ENCODE data around the gene CFAP74. TPM values are rescaled to one million over a fixed set of nuclear protein-coding genes. Genes with fewer than 3 reads are reported as not detected.
A peak's percentile ranks its signal among the peaks of the same experiment; 100 is the strongest.

The CFAP74 gene
- total RNA-seq, 1 donor from 2014 or later, result not detected

DNA sequence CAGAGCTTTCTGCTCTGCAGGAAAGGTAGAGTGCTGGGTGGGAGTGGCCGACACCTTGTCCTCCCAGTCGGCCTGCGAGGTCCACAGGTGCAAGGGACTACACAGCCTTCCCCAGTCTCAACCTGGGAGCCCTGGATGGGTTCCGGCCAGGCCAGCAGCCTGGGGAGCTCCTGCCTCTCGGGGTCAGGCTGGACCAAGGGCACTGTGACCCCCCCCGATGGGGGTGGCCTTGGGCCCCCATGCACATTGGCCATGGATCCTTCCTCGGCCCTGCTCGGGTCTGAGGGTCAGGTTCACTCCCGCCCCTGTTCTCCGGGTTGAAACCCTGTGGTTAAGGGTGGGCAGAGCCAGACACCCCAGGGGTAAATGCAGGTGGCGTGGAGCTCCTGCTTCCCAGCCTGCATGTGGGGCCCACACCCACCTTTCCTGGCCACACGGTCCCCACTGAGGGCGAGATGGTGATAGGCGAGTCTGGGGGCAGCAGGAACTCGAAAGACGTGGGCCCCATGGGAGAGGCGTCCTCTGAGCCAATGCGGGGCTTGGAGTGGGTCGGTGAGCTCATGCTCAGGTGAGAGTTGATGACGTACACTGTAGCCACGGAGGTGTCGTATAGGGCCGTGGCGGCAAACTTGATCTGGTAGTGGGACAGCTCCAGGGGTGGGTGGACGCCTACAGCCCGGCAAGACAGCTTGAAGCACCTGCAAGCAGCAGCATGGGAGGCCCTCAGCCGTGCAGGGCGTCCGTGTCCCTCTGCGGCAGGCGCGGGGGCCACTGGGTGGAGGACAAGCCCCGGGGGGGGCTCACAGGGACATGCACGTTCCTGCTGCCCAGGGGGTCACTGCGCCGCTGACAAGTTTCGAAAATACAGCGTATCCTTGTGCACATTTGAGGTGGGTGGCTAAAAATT, 73.7 kb downstream of the CFAP74 start:
- no peak for DNase-seq (ENCODE audit: extremely low read depth, low read depth, low spot score)

DNA sequence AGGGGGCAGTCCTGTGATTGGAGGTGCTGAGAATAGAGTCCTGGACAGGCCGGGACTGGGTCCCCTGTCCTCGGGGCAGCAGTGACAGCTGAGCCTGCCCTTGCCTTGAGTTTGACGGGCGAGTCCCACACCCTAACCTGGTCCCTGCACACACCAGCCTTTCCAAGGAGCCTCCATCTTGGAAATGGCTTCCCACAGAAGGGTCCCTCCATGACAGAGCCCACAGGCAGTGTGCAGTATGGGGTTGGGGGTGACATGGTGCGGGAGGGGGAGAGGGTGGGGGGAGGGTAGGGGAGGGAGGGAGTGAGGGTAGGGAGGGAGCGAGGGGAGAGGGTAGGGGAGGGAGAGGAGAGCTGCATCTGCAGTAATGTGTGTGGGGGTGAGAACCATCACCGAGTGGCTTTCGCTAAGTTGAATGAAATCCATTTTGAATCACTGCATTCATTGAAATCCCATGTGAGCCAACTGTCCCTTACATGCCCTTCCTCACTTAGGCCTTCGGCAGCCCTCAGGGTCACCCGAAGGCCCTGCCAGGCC, 74.4 kb downstream of the CFAP74 start:
- no peak for DNase-seq (ENCODE audit: extremely low read depth, low read depth, low spot score)

DNA sequence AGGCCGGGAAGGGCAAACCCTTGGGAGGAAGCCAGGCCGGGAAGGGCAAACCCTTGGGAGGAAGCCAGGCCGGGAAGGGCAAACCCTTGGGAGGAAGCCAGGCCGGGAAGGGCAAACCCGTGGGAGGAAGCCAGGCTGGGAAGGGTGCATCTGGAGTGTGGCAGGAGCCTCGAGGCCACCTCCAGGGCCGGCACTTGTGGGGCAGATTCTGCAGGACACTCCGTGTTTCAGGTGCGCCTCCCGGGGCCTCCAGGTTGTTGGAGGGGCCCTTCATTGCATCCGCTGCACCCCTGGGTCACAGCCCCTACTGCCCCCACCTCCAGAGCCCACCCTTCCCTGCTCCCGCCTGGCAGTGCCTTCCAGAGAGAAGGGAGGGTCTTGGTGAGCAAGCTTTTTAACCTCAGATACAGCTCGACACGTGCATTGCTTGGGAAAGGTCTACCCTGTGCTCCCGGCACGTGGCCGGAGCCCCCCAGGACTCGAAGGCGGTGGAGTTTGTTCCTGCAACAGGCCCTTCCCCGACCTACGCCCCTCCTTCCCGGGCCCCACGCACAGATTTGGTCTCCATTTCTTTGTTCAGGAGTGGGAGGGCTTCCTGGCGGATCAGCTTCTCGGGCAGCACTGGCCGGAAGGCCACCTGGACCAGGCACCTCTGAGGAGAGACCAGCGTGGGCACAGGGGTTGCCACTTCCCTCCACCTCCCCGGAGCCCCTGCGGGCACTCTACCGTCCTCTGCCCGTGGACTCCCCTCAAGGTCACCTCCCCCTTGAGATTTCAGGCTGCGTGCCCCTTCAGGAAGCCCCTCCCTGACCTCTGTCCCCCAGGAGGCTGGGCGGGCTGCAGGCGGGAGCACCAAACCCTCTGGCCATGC, 75.1 kb downstream of the CFAP74 start:
- DNase-seq (ENCODE audit: extremely low read depth, low read depth, low spot score), result no peak

DNA sequence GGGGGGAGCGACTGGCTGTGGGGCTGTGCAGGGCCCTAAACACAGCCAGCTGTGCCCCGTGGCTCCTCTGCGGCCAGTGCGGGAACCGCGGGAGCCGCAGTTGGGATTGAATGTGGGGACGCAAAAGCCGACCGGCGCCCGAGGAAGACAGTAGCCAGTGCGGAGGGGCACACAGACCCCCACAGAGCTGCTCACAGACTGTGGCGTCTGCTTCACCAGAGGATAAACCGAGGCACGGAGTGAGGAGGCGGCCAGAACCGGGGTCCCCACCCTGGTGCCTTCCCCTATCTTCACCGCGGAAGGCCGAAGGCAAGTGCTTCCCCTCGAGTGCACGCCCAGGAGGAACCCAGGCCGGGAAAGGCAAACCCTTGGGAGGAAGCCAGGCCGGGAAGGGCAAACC, 75.8 kb downstream of the CFAP74 start:
- no peak for DNase-seq (ENCODE audit: extremely low read depth, low read depth, low spot score)

DNA sequence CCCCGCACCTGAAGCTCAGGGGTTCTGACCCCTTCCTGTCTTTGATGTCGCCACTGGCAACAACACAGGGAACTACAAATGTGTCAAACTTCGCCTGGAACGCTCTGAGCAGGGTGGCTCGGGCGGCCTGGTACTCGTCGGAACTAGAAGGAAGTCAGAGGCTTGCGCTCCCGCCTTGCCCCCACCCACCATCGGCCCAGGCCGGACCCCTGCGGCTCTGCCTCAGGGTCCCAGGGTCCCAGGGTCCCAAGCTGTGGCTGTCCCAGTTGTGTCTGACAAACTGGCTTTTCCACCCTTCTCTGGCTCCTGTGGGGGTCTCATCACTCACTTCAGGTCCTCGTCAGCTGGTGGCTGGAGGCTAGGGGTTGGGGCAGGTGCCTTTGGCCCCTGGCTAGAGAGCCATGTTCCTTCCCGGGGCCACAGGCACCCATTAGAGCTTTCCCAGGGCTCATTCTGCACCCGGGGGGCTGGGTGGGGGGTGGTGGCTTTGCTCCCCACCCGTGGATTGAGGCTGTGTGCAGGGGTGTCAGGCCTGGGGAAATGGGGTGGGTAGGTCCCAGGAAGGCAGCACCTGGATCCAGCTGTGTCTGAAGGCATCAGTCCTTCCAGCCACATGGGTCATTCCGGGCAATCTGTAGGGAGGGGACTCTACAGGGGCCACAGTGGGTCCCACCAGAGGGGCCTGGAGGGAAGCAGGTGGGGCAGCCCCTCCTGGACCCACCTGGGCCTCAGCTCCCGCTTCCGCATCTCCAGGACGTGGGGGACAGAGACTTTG, 76.5 kb downstream of the CFAP74 start:
- no peak for DNase-seq (ENCODE audit: extremely low read depth, low read depth, low spot score)

- DNase-seq (ENCODE audit: extremely low read depth, low read depth, low spot score), result no peak
Observed at GRCh38 chr1:1926346-1926811, 77.2 kb downstream of the CFAP74 start.

DNA sequence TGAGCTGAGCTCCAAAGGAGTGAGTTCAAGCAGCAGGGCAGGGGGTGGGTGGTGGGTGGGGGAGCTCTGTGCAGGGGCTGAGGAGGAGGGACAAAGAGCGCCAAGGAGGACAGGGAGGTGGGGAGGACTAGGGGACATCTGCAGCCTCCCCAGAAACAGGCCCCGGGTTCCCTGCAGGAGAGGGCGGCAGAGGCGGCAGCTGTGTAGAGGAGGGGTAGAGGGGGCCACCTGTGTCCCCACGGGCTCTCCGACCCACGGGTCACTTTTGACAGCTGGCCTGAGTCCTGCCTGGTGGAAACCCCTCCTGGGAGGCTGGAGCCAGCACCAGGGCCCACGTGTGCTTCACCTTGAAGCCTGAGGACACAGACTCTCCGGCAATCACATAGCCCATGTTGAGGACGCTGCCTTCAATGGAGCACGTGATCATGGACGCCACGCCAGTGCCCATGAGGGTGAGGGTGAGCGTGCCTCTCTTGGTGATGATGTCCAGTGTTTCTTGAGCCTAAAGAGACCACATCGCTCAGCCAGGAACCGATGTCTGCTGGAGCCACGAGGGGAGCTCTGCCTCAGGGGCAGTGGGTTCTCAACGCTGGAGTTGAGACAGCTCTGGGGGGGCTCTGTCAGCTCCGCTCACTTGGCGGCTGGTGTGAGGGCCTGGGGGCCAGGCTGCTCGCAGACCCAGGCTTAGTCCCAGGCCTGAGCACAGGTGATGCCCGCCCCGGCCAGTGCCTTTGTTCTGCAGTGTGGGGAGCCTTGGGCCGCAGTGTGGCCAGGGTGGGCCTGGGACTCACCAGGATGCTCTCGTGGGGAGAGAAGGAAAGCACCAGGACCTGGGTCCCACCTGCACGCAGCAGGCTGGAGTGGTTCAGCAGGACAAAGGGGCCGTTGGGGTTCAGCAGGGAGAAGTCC, 77.9 kb downstream of the CFAP74 start:
- no peak for DNase-seq (ENCODE audit: extremely low read depth, low read depth, low spot score)

DNA sequence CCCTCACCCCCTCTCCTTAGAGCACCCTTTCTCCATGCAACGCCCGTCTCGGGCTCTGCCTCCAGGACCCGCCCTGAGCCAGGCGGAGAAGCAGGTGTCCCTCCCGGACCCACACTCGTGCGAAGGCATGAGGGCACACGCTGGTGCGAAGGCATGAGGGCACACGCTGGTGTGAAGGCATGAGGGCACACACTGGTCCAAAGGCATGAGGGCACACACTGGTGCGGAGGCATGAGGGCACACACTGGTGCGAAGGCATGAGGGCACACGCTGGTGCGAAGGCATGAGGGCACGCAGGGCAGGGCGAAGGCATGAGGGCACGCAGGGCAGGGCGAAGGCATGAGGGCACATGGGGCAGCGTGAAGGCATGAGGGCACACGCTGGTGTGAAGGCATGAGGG, 78.7 kb downstream of the CFAP74 start:
- DNase-seq (ENCODE audit: extremely low read depth, low read depth, low spot score), result no peak

- no peak for DNase-seq (ENCODE audit: extremely low read depth, low read depth, low spot score)
Observed at GRCh38 chr1:1924386-1924785, 79.2 kb downstream of the CFAP74 start.

- no peak for DNase-seq (ENCODE audit: extremely low read depth, low read depth, low spot score)
Observed at GRCh38 chr1:1922956-1923833, 80.4 kb downstream of the CFAP74 start.

DNA sequence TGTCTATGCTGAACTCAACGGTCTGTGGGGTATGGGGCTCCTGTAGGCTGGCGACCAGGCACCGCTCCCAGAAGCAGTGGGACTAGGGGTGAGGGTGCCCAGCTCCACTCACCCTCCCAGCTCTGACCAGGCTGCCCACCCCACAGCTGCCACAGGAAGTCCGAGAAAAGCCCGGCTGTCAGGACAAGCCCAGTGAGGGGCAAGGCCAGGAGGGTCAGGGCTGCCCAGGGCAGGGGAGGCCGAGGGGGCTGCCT, 81.0 kb downstream of the CFAP74 start:
- no peak for DNase-seq (ENCODE audit: extremely low read depth, low read depth, low spot score)

DNA sequence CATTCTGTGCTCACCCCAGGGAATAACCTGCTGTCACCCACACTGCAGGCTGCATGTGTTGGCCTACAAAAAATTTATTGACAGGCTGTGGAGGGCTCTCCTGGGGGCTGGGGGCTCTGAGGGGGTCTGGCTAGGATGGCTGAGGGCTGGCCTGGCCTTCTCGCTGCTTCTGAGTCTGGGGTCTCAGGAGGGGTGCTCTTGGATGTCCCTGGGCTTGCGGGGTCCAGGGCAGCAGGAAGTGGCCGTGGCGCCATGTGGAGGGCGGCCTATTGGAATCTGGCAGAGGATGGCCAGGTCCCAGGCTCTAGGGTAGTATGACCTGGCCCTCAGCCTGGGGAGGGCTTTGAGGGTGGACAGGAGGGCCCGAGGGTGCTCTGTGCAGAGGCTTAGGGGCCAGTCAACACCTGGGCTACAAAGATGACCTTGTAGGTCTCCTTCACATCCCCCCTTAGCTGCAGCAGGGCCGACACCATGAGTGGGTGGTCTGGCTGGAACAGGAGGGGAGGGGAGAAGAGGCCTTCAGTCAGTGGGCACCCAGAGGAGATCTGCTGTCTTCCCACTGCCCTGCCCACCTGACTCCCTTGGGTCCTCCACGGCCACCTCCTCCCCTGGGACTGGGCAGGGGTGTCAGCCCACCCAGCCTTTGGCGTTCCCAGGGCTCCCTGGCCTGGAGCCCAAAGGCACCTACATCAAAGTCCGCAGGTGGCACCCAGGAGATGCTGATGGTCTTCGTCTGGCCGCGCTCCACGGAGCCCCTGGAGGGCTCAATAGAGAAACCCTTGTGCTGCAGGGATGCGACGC, 81.5 kb downstream of the CFAP74 start:
- DNase-seq (ENCODE audit: extremely low read depth, low read depth, low spot score), result no peak

DNA sequence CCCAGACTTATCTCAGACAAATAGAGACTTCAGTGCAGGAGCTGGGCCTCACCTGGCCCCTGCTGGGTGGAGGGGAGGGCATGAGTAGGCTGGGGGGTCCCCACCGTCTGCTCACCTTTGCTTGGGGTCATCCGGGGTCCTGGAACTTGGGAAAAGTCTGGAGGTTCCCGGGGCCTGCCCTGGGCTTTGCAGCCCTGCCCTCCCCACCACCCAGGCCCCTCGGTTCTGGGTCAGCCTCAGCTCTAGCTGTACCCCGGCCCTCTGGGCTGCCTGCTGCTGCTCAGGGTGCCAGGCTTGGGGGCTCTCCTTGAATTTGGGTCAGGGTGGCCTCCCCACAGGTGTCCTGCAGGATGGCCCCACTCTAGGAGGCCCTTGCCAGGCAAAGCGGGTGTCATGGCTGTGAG, 82.1 kb downstream of the CFAP74 start:
- no peak for DNase-seq (ENCODE audit: extremely low read depth, low read depth, low spot score)

DNA sequence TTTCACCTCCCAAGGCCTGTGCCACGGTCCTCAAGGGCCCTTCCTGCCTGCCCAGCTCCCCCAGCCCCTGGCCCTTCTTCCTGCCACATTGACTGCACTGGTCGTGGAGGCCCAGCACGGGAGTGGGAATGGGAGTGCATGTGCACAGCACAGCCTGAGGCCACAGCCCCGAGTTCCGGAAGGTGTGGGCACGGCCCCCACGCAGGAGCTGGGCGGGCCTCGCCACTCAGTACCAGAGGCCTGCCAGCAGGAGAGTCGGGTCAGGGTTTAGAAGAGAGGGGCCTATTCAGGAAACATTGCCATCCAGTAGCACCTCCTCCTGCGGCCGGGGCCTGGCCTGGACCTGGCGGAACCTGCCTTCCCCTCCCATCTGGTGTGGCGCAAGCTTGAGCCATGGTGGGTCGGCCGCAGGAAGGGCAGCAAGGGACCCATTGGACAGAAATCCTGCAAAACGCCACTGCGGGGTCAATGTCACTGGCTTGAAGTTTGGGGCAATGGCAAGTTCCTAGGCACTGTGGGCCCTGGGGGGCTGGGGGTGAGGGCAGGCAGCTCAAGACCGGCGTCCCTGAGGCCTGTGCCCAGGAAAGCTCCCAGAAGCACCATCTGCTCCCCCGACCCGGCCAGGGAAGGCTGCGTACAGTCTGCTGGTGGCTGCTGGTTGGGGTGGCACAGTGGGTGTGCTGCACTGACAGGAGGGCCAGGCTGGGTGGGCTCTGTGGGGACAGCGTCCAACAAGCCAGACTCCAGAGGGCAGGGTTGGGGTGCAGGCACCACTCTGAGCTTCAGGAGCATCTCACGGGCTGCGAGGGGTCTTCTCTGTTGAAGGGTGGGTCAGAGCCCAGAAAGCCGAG, 82.8 kb downstream of the CFAP74 start:
- DNase-seq (ENCODE audit: extremely low read depth, low read depth, low spot score), result no peak

GRCh38 chr1:1920057-1920607, 83.5 kb downstream of the CFAP74 start:
- no peak for DNase-seq (ENCODE audit: extremely low read depth, low read depth, low spot score)

DNA sequence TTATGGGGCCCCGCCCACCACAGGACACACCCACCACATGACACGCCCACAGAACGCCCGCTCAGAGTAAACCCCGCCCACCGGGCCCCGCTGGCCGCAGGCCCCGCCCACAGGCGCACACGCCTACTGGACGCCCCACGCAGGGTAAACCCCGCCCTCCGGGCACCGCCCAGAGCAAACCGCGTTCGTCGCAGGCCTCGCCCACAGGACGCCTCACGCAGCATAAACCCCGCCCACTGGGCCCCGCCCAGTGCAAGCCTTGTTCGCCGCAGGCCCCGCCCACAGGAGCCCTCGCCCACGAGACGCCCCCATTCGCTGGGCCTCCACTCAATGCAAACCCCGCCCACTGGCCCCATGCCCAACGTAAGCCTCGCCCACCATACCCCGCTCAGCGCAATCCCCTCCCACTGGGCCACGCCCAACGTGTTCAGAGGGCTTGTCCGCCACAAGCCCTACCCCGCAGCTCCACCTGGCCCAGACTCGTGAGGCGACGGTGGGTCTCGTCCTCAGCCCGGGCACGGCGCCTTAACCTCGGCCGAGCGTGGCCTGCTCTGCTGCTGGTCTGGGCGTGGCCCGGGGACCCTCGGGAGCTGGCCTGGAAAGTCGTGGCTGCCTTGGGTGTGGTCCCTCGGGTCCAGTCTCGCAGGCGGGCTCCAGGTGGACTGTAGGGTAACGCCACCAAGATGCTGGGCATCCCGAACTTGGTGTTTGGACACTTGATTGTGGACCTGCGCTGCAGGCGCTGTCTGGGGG, 84.1 kb downstream of the CFAP74 start:
- DNase-seq (ENCODE audit: extremely low read depth, low read depth, low spot score), result peak; percentile 71

All from glomerular endothelial cell (primary cell).